IMR-90 (cell line): ENCODE results near the gene CACNA1F. TPM values are rescaled to one million over a fixed set of nuclear protein-coding genes. Genes with fewer than 3 reads are reported as not detected.

Source experiments
- ATAC-seq: fragments of 200-7000 bp; cut with Tn5 transposase; 2 replicates; pipeline ENCODE4 v1.9.1; 2020; ENCODE audit warnings: low read depth, mild to moderate bottlenecking, moderate library complexity
- BruUV-seq: library from RNA; stranded (reverse); fragments of 400-500 nt; replicated peaks from 2 replicates; lab custom pipeline; 2021; lab: Mats Ljungman, UMichigan
- CTCF ChIA-PET: fragments of 300-600 bp; formaldehyde crosslinking; extraction: SDS; loops from one replicate; lab custom pipeline; 2021; ENCODE audit warnings: antibody characterized with exemption; lab: Yijun Ruan, JAX
- POLR2A ChIA-PET: fragments of 300-600 bp; sonication (Branson Sonifier 250); formaldehyde crosslinking; loops from one replicate; lab custom pipeline; 2022; ENCODE audit warnings: antibody characterized with exemption; ENCODE audit not compliant: unreplicated experiment; lab: Charles Lee
- DNase-seq: peaks from one replicate; pipeline ENCODE4 v3.0.0; 2013
- H2AFZ ChIP-seq: replicated peaks from 2 replicates; pipeline ENCODE3; 2013; ENCODE audit warnings: low read length, mild to moderate bottlenecking; ENCODE audit not compliant: poor library complexity
- H2AK5ac ChIP-seq: 2 replicates; pipeline ENCODE4 v1.6.1; 2013; ENCODE audit warnings: low read depth, low read length, inconsistent platforms
- H2AK9ac ChIP-seq: replicated peaks from 2 replicates; pipeline ENCODE3; 2013; ENCODE audit warnings: mild to moderate bottlenecking, low read depth, low read length, moderate library complexity; ENCODE audit not compliant: poor library complexity
- H2BK120ac ChIP-seq: 2 replicates; pipeline ENCODE4 v1.6.1; 2013; ENCODE audit warnings: low read depth, low read length, inconsistent platforms
- H2BK15ac ChIP-seq: 3 replicates; pipeline ENCODE4 v1.6.1; 2013; ENCODE audit warnings: low read depth, low read length, inconsistent platforms
- H2BK20ac ChIP-seq: 2 replicates; pipeline ENCODE4 v1.6.1; 2013; ENCODE audit warnings: low read depth, mild to moderate bottlenecking, inconsistent platforms, low read length, moderate library complexity
- H2BK5ac ChIP-seq: 2 replicates; pipeline ENCODE4 v1.6.1; 2013; ENCODE audit warnings: mild to moderate bottlenecking, low read depth, low read length, inconsistent platforms; ENCODE audit not compliant: poor library complexity, severe bottlenecking
- H3K14ac ChIP-seq: replicated peaks from 2 replicates; pipeline ENCODE4 v1.6.1; 2013; ENCODE audit warnings: low read depth, low read length, inconsistent platforms
- H3K18ac ChIP-seq: 2 replicates; pipeline ENCODE4 v1.6.1; 2013; ENCODE audit warnings: low read depth, low read length, control low read depth
- H3K23ac ChIP-seq: 2 replicates; pipeline ENCODE4 v1.6.1; 2013; ENCODE audit warnings: low read depth, low read length, inconsistent platforms
- H3K27ac ChIP-seq: 2 replicates; pipeline ENCODE4 v1.5.1; 2013; ENCODE audit warnings: mild to moderate bottlenecking, control low read depth, low read length; ENCODE audit not compliant: insufficient read depth
- H3K27me3 ChIP-seq: 2 replicates; pipeline ENCODE4 v1.6.1; 2013; ENCODE audit warnings: low read length; ENCODE audit not compliant: control insufficient read depth, insufficient read depth
- H3K36me3 ChIP-seq: 2 replicates; pipeline ENCODE4 v1.6.1; 2013; ENCODE audit warnings: low read length, mixed read lengths; ENCODE audit not compliant: control insufficient read depth, insufficient read depth
- H3K4ac ChIP-seq: 2 replicates; pipeline ENCODE4 v1.6.1; 2013; ENCODE audit warnings: low read depth, low read length, inconsistent platforms
- H3K4me1 ChIP-seq: 2 replicates; pipeline ENCODE4 v1.6.1; 2013; ENCODE audit warnings: low read length, mixed read lengths; ENCODE audit not compliant: control insufficient read depth, insufficient read depth
- H3K4me2 ChIP-seq: 2 replicates; pipeline ENCODE4 v1.6.1; 2013; ENCODE audit warnings: low read depth, mild to moderate bottlenecking, control low read depth, low read length, moderate library complexity
- H3K4me3 ChIP-seq: 2 replicates; pipeline ENCODE4 v1.5.1; 2013; ENCODE audit warnings: low read depth, mild to moderate bottlenecking, control low read depth, low read length, moderate library complexity; ENCODE audit not compliant: insufficient read depth
- H3K56ac ChIP-seq: 2 replicates; pipeline ENCODE4 v1.6.1; 2013; ENCODE audit warnings: low read length, inconsistent platforms; ENCODE audit not compliant: insufficient read depth; ENCODE audit errors: extremely low read depth
- H3K79me1 ChIP-seq, 2 experiments: 2 replicates each; pipeline ENCODE4 v1.6.1; 2013; ENCODE audit warnings: low read length in 2 of 2, inconsistent platforms in 1 of 2, low read depth in 1 of 2
- H3K9ac ChIP-seq: 2 replicates; pipeline ENCODE4 v1.6.1; 2013; ENCODE audit warnings: low read depth, low read length, control low read depth
- H3K9me1 ChIP-seq: 2 replicates; pipeline ENCODE4 v1.6.1; 2013; ENCODE audit warnings: low read length, inconsistent platforms; ENCODE audit not compliant: insufficient read depth
- H3K9me3 ChIP-seq: 2 replicates; pipeline ENCODE4 v1.6.1; 2013; ENCODE audit warnings: low read length; ENCODE audit not compliant: control insufficient read depth, insufficient read depth
- H4K20me1 ChIP-seq: 2 replicates; pipeline ENCODE4 v1.6.1; 2013; ENCODE audit warnings: low read length, inconsistent platforms; ENCODE audit not compliant: insufficient read depth
- H4K5ac ChIP-seq: 2 replicates; pipeline ENCODE4 v1.6.1; 2013; ENCODE audit warnings: mild to moderate bottlenecking, low read depth, low read length, control low read depth
- H4K8ac ChIP-seq, 2 experiments: 2 replicates each; pipeline ENCODE4 v1.6.1; 2013; ENCODE audit warnings: low read depth in 2 of 2, low read length in 2 of 2, control low read depth in 1 of 2, inconsistent platforms in 1 of 2
- H4K91ac ChIP-seq: 2 replicates; pipeline ENCODE4 v1.6.1; 2013; ENCODE audit warnings: low read depth, low read length, inconsistent platforms; ENCODE audit not compliant: insufficient read depth
- BHLHE40 ChIP-seq: fragments of 150-350 bp; IDR thresholded peaks from 2 replicates; pipeline ENCODE4 v1.6.1; 2016; ENCODE audit warnings: mild to moderate bottlenecking, low read depth, low read length
- CEBPB ChIP-seq: IDR thresholded peaks from 2 replicates; pipeline ENCODE4 v1.6.1; 2012; ENCODE audit warnings: low read depth, low read length, improper control_type of control experiment
- FOS ChIP-seq: fragments of 150-350 bp; IDR thresholded peaks from 2 replicates; pipeline ENCODE4 v1.6.1; 2016; ENCODE audit warnings: low read depth, low read length
- POLR2A ChIP-seq: IDR thresholded peaks from 2 replicates; pipeline ENCODE4 v1.6.1; 2012; ENCODE audit warnings: mild to moderate bottlenecking, low read depth, low read length
- RAD21 ChIP-seq: IDR thresholded peaks from 2 replicates; pipeline ENCODE4 v1.6.1; 2012; ENCODE audit warnings: low read length, improper control_type of control experiment
- WGBS, 2 experiments: methylation state at CpG; one replicate each; pipeline versions ENCODE4 v1.1.5 to v1.1.7; 2013; ENCODE audit warnings: missing lambda C conversion rate in 2 of 2; ENCODE audit not compliant: insufficient read length in 1 of 2; ENCODE audit errors: extremely low coverage in 2 of 2; 5-methylcytosine and 5-hydroxymethylcytosine counted together
- dilution Hi-C: fragments of 300-500 bp; cut with HindIII; formaldehyde crosslinking; loops from one replicate; pipeline ENCODE4 v1.14.3; 2018; ENCODE audit warnings: low sequenced_read_pairs; ENCODE audit not compliant: unreplicated experiment
- in situ Hi-C: fragments of 300-500 bp; cut with MboI; formaldehyde crosslinking; loops from 3 replicates; pipeline ENCODE4 v1.14.3; 2019; ENCODE audit warnings: low sequenced_read_pairs, inconsistent platforms, mixed read lengths
- intact Hi-C: fragments of 100-400 bp; cut with micrococcal nuclease; formaldehyde crosslinking; loops from 2 replicates; pipeline ENCODE4 v1.10.0; 2022
- polyA plus RNA-seq, 3 experiments: library from polyadenylated mRNA; depleted of rRNA; stranded (reverse); fragments of >200 nt; gene quantifications; 2 replicates each; pipeline ENCODE4 v1.2.3, GENCODE V29; 2012; ENCODE audit warnings: low replicate concordance in 1 of 3
- total RNA-seq: library from RNA; depleted of rRNA; stranded (reverse); fragments of >200 nt; gene quantifications from 2 replicates; pipeline ENCODE4 v1.2.3, GENCODE V29; 2012

The CACNA1F gene
- total and polyA plus RNA-seq, 2 of the 4 experiments (the other 2 are of a cell fraction), result not detected

- 0 out of 2 replicates have a peak overlapping the region, but pooled peaks have one; percentile 43 for H2AK5ac ChIP-seq
- no peak overlapping the region for H4K5ac ChIP-seq
- no peaks in the 10 kb centered on the region for H3K27me3 ChIP-seq
- H3K4ac ChIP-seq, result 0 out of 2 replicates have a peak overlapping the region, but pooled peaks have one; percentile 36
- in situ Hi-C loops (no loop called here), dilution Hi-C loops (no loop called here), intact Hi-C loops (loop anchor here (5.0 kb wide), 1 partner anchor 563 kb away; no protein-coding TSS in a partner anchor)
- ChIA-PET CTCF (no interaction called here), POLR2A (no interaction called here)
- no peaks in the 10 kb centered on the region for H3K9me3 ChIP-seq
- H3K79me1 ChIP-seq, result peaks cover 5 to 8% of the 10 kb centered on the region in 2 experiments; a peak in 2 of 4 replicates
- H3K36me3 ChIP-seq, result no peaks in the 10 kb centered on the region
- H2BK5ac ChIP-seq, result no peak overlapping the region
- H4K8ac ChIP-seq, result peak overlapping the region; percentile 8 to 29; a peak in 3 of 4 replicates
- no peak for DNase-seq
- no peaks in the 10 kb centered on the region for H4K20me1 ChIP-seq
- no peak overlapping the region; the same call in 1 of the 2 replicates for H4K91ac ChIP-seq
- no peak overlapping the region for H2AFZ ChIP-seq
- WGBS, 2 experiments, result 90% methylated on average over 2 of the region's 6 CpGs; no CpG with 5 or more reads in 1 of the 2 experiments
- H2BK20ac ChIP-seq, result no peak overlapping the region
- H2AK9ac ChIP-seq, result peak overlapping the region; percentile 66
- H3K23ac ChIP-seq, result no peak overlapping the region
- H3K14ac ChIP-seq, result no peak overlapping the region
- no peak overlapping the region for H2BK15ac ChIP-seq
- no peak overlapping the region for H3K4me3 ChIP-seq
- peaks cover 3% of the 10 kb centered on the region; the same call in 1 of the 2 replicates for H3K9me1 ChIP-seq
- H3K56ac ChIP-seq, result no peak overlapping the region
- H3K18ac ChIP-seq, result no peak overlapping the region
- no peak for ATAC-seq
- H3K4me1 ChIP-seq, result peaks cover 3% of the 10 kb centered on the region
- TF ChIP-seq POLR2A, result no peak
- TF ChIP-seq FOS, result no peak
- no peak for TF ChIP-seq CEBPB
- no peak for TF ChIP-seq BHLHE40
- no peak for TF ChIP-seq RAD21
- no peak overlapping the region for H3K9ac ChIP-seq
- no peak overlapping the region for H2BK120ac ChIP-seq
- BruUV-seq, result no TSS peak
- peak overlapping the region; percentile 58; the same call in 1 of the 2 replicates for H3K4me2 ChIP-seq
- no peak overlapping the region for H3K27ac ChIP-seq
These were observed 43.5 kb downstream of the CACNA1F start for GRCh38 chrX:49189606-49190005.
